H9 (cell line): ENCODE data around the gene SLC1A4. TPM values are rescaled to one million over a fixed set of nuclear protein-coding genes. Genes with fewer than 3 reads are reported as not detected.

Experiments
- DNase-seq: peaks from one replicate; pipeline ENCODE4 v3.0.0-alpha.2; 2017
- H2AFZ ChIP-seq: one replicate; pipeline ENCODE4 v1.6.1; 2013; ENCODE audit warnings: mild to moderate bottlenecking, low read length, control low read depth, moderate library complexity
- H2AK5ac ChIP-seq: 2 replicates; pipeline ENCODE4 v1.6.1; 2013; ENCODE audit warnings: low read length, control low read depth, mixed read lengths; ENCODE audit not compliant: insufficient read length
- H2BK120ac ChIP-seq: one replicate; pipeline ENCODE4 v1.6.1; 2013; ENCODE audit warnings: low read depth, mild to moderate bottlenecking, low read length, control low read depth, inconsistent platforms; ENCODE audit not compliant: poor library complexity, severe bottlenecking
- H2BK12ac ChIP-seq: 2 replicates; pipeline ENCODE4 v1.6.1; 2013; ENCODE audit warnings: low read length, control low read depth, mixed read lengths, low read depth; ENCODE audit not compliant: insufficient read length
- H2BK15ac ChIP-seq: 2 replicates; pipeline ENCODE4 v1.6.1; 2013; ENCODE audit warnings: low read depth, low read length, control low read depth
- H2BK20ac ChIP-seq: one replicate; pipeline ENCODE4 v1.6.1; 2013; ENCODE audit warnings: low read depth, mild to moderate bottlenecking, low read length, control low read depth, inconsistent platforms; ENCODE audit not compliant: poor library complexity, severe bottlenecking
- H2BK5ac ChIP-seq: 2 replicates; pipeline ENCODE4 v1.6.1; 2013; ENCODE audit warnings: low read length, control low read depth, mixed read lengths; ENCODE audit not compliant: insufficient read length
- H3K14ac ChIP-seq: 2 replicates; pipeline ENCODE4 v1.6.1; 2013; ENCODE audit warnings: low read length, control low read depth; ENCODE audit not compliant: insufficient read depth
- H3K18ac ChIP-seq: 2 replicates; pipeline ENCODE4 v1.6.1; 2013; ENCODE audit warnings: low read depth, mild to moderate bottlenecking, mixed read lengths, low read length, control low read depth; ENCODE audit not compliant: insufficient read length
- H3K23ac ChIP-seq: 2 replicates; pipeline ENCODE4 v1.6.1; 2013; ENCODE audit warnings: low read length, control low read depth, mixed read lengths, low read depth; ENCODE audit not compliant: insufficient read length
- H3K23me2 ChIP-seq: 2 replicates; pipeline ENCODE4 v1.6.1; 2013; ENCODE audit warnings: low read depth, mild to moderate bottlenecking, mixed read lengths, low read length, control low read depth; ENCODE audit not compliant: insufficient read length, poor library complexity, severe bottlenecking
- H3K27ac ChIP-seq: 2 replicates; pipeline ENCODE4 v1.5.1; 2013; ENCODE audit warnings: low read length, control low read depth, mixed read lengths, low read depth; ENCODE audit not compliant: insufficient read length
- H3K27me3 ChIP-seq: 2 replicates; pipeline ENCODE4 v1.6.1; 2013; ENCODE audit warnings: low read length, control low read depth, inconsistent platforms; ENCODE audit not compliant: insufficient read depth
- H3K4ac ChIP-seq: 2 replicates; pipeline ENCODE4 v1.6.1; 2013; ENCODE audit warnings: low read depth, mild to moderate bottlenecking, control low read depth, inconsistent platforms, low read length, moderate library complexity
- H3K4me1 ChIP-seq: 2 replicates; pipeline ENCODE4 v1.6.1; 2013; ENCODE audit warnings: low read length, control low read depth, inconsistent platforms; ENCODE audit not compliant: insufficient read depth
- H3K4me2 ChIP-seq: 2 replicates; pipeline ENCODE4 v1.6.1; 2013; ENCODE audit warnings: low read length, control low read depth, mixed read lengths; ENCODE audit not compliant: insufficient read length, insufficient read depth
- H3K56ac ChIP-seq: 2 replicates; pipeline ENCODE4 v1.6.1; 2013; ENCODE audit warnings: low read depth, mild to moderate bottlenecking, mixed read lengths, low read length, control low read depth; ENCODE audit not compliant: insufficient read length
- H3K79me1 ChIP-seq: 2 replicates; pipeline ENCODE4 v1.6.1; 2013; ENCODE audit warnings: low read depth, mild to moderate bottlenecking, moderate library complexity, low read length, control low read depth, inconsistent platforms; ENCODE audit not compliant: insufficient read depth, poor library complexity, severe bottlenecking
- H3K79me2 ChIP-seq: 2 replicates; pipeline ENCODE4 v1.6.1; 2013; ENCODE audit warnings: low read length, control low read depth, inconsistent platforms; ENCODE audit not compliant: insufficient read depth
- H3K9ac ChIP-seq: 2 replicates; pipeline ENCODE4 v1.6.1; 2013; ENCODE audit warnings: low read length, control low read depth, mixed read lengths; ENCODE audit not compliant: insufficient read length; ENCODE audit errors: extremely low read depth
- H3K9me3 ChIP-seq: one replicate; pipeline ENCODE4 v1.6.1; 2013; ENCODE audit warnings: low read depth, low read length, inconsistent platforms; ENCODE audit not compliant: control insufficient read depth
- H3T11ph ChIP-seq: one replicate; pipeline ENCODE4 v1.6.1; 2013; ENCODE audit warnings: mild to moderate bottlenecking, low read length, control low read depth, inconsistent platforms
- H4K20me1 ChIP-seq: one replicate; pipeline ENCODE4 v1.6.1; 2013; ENCODE audit not compliant: control insufficient read depth, insufficient read length, insufficient read depth
- H4K5ac ChIP-seq: 2 replicates; pipeline ENCODE4 v1.6.1; 2013; ENCODE audit warnings: low read depth, mild to moderate bottlenecking, mixed read lengths, low read length, control low read depth; ENCODE audit not compliant: insufficient read length
- H4K8ac ChIP-seq: replicated peaks from 2 replicates; pipeline ENCODE4 v1.6.1; 2013; ENCODE audit warnings: low read length, control low read depth, mixed read lengths, low read depth; ENCODE audit not compliant: insufficient read length
- H4K91ac ChIP-seq: 2 replicates; pipeline ENCODE4 v1.6.1; 2013; ENCODE audit warnings: low read depth, mild to moderate bottlenecking, moderate library complexity, mixed read lengths, low read length, control low read depth; ENCODE audit not compliant: insufficient read length
- H3K27ac Mint-ChIP-seq, 3 experiments: 2 replicates in 2 of 3; 3 replicates in 1 of 3; pipeline ENCODE4 v1.8.0; 2020 to 2021; ENCODE audit warnings: mixed read lengths in 3 of 3, mild to moderate bottlenecking in 1 of 3, moderate library complexity in 1 of 3
- H3K27me3 Mint-ChIP-seq: 2 replicates; pipeline ENCODE4 v1.8.0; 2021; ENCODE audit warnings: low read depth, mild to moderate bottlenecking, moderate library complexity, mixed read lengths
- H3K36me3 Mint-ChIP-seq, 3 experiments: 2 replicates in 2 of 3; 3 replicates in 1 of 3; pipeline ENCODE4 v1.8.0; 2020 to 2021; ENCODE audit warnings: low read depth in 3 of 3, mixed read lengths in 3 of 3; ENCODE audit not compliant: insufficient read depth in 1 of 3
- H3K4me1 Mint-ChIP-seq, 2 experiments: 2 replicates each; pipeline ENCODE4 v1.8.0; 2020; ENCODE audit warnings: mixed read lengths in 2 of 2
- H3K4me3 Mint-ChIP-seq, 2 experiments: 2 replicates in 1 of 2; 3 replicates in 1 of 2; pipeline ENCODE4 v1.8.0; 2020 to 2021; ENCODE audit warnings: mild to moderate bottlenecking in 2 of 2, mixed read lengths in 2 of 2, moderate library complexity in 1 of 2
- H3K9me3 Mint-ChIP-seq, 2 experiments: 2 replicates in 1 of 2; 3 replicates in 1 of 2; pipeline ENCODE4 v1.8.0; 2020; ENCODE audit warnings: mild to moderate bottlenecking in 2 of 2, mixed read lengths in 2 of 2, moderate library complexity in 1 of 2
- CTCF ChIP-seq: fragments of 200-600 bp; sonication (generic); conservative IDR thresholded peaks from 3 replicates; pipeline ENCODE4 v1.8.0; 2021; ENCODE audit warnings: antibody characterized with exemption, mild to moderate bottlenecking
- WGBS: extraction: QIAGEN DNeasy Blood & Tissue Kit; methylation state at CpG from one replicate; pipeline ENCODE4 v1.1.7; 2013; ENCODE audit warnings: missing lambda C conversion rate, low lambda C conversion rate, mixed read lengths; ENCODE audit not compliant: insufficient read length; ENCODE audit errors: extremely low coverage; 5-methylcytosine and 5-hydroxymethylcytosine counted together
- total RNA-seq: library from RNA; stranded (reverse); gene quantifications from 2 replicates; pipeline ENCODE4 v1.2.1, GENCODE V29; 2021

Gene SLC1A4
- total RNA-seq, 1 experiment from 2014 or later, result 1.9 TPM

- no peak overlapping the region for H3T11ph ChIP-seq
- no peaks in the 10 kb centered on the region for H3K4me1 ChIP-seq
- H4K20me1 ChIP-seq, result no peaks in the 10 kb centered on the region
- no peak overlapping the region for H2AFZ ChIP-seq
- no peak overlapping the region for H3K4me2 ChIP-seq
- no peak overlapping the region for H3K14ac ChIP-seq
- H3K23ac ChIP-seq, result no peak overlapping the region
- no peak overlapping the region for H3K27ac ChIP-seq
- no CpG with 5 or more reads among the region's 12 CpGs for WGBS
- H3K56ac ChIP-seq, result no peak overlapping the region
- H4K5ac ChIP-seq, result no peak overlapping the region
- no peak overlapping the region for H4K91ac ChIP-seq
- no peak overlapping the region for H2BK120ac ChIP-seq
- no peak overlapping the region for H3K18ac ChIP-seq
- no peaks in the 10 kb centered on the region; the same call in none of the 2 replicates for H3K27me3 Mint-ChIP-seq
- no peak overlapping the region for H2BK15ac ChIP-seq
- no peak overlapping the region for H2BK5ac ChIP-seq
- H3K36me3 Mint-ChIP-seq, result no peaks in the 10 kb centered on the region
- H3K79me2 ChIP-seq, result no peaks in the 10 kb centered on the region
- H3K4me3 Mint-ChIP-seq, result no peak overlapping the region
- no peak overlapping the region for H3K27ac Mint-ChIP-seq
- no peak overlapping the region for H4K8ac ChIP-seq
- no peak overlapping the region for H3K4ac ChIP-seq
- no peak overlapping the region for H2AK5ac ChIP-seq
- no peaks in the 10 kb centered on the region for H3K9me3 ChIP-seq
- no peak for DNase-seq
- no peak overlapping the region for H3K9ac ChIP-seq
- H2BK20ac ChIP-seq, result no peak overlapping the region
- no peak overlapping the region for H2BK12ac ChIP-seq
- H3K4me1 Mint-ChIP-seq, result peaks cover 16% of the 10 kb centered on the region in 2 experiments
- no peaks in the 10 kb centered on the region for H3K79me1 ChIP-seq
- TF ChIP-seq CTCF, result no peak
- H3K27me3 ChIP-seq, result no peaks in the 10 kb centered on the region
- no peaks in the 10 kb centered on the region for H3K23me2 ChIP-seq
- no peaks in the 10 kb centered on the region for H3K9me3 Mint-ChIP-seq
Measured at GRCh38 chr2:64943387-64944150, 45.6 kb upstream of the SLC1A4 start.
